Activated CD8-positive, alpha-beta memory T cell treated with anti-CD3 and anti-CD28 coated beads for 4 hours (primary cell): Measurements from ENCODE around the gene DLG2.

Experiments used
- DNase-seq, 2 donors: peaks; one replicate each; pipeline ENCODE4 v3.0.0-alpha.2; 2020; ENCODE audit warnings: low read depth in 2 of 2

The DLG2 gene

GRCh38 chr11:84663731-84664130, 963.4 kb downstream of the DLG2 start:
- DNase-seq, result no peak

GRCh38 chr11:84660257-84660977, 966.7 kb downstream of the DLG2 start:
- DNase-seq, result no peak

DNA sequence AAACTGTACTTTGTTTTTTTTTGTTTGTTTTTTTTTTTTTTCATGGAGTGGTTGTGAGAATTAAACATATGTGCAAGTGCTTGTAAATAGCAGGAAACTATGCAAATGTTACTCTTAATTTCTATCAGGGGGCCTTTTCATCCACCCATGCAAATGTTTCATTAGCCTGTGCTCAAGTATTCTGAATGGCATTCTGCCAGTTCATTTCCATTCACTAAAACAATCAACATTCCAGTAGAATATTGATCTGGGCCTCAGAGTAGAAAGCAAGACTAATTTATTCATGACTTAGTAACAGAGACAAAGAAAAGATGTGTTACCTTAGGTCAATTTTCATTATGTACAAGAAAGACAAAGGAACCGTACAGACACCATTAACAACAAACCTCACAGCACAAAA, 971.4 kb downstream of the DLG2 start:
- DNase-seq, result no peak

GRCh38 chr11:84648471-84648870, 978.7 kb downstream of the DLG2 start:
- DNase-seq, result no peak

DNA sequence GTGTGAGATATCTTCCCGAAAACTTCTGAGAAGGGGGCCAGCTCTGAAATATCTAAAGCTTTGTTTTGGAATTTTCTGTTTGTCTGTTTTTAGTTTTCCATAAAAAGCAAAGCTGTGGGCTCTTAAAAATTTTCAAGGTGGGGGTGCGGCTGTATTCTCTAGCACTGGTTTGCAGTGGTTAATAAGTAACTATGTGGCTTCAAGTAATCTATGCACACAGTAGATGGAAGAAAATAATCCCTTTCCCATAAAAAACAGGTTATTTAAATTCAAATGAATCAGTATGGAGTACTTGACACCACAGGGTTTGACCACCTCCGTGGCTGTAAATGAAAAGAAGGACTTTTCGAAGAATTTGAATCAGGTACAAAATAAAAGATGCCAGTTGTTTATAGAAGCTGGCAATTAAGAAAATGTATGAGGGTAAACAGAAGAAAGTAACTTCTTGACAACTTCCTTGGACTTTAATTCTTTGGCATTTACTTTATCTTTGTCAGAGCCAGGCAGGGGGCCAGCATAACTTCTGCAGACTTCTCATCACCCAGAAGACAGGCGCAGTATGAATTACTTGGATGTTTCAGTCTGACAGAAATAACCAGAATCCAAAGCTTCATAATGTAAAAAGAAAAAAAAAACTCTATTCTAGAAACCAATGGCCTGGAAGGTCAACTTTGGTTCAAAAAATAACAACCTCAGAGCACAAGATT, 981.0 kb downstream of the DLG2 start:
- DNase-seq, result no peak

DNA sequence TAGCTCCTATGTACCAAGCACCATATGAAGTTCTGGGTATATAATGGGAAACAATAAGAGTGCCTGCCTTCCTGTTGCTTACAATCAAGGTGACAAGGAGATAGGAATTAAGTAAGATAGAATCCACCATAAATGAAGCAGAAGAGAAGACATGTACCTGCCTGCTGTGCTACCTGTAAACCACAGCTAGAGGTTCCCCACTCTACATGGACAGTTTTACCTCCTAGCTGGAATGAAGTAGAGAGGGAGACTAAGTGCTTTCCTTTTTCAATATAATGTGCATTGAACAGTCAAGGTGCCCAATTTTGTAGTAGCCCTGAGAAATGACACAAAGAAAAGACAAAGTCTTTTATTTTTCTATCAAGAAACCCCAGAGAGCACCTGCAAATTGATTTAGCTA, 984.6 kb downstream of the DLG2 start:
- no peak for DNase-seq

DNA sequence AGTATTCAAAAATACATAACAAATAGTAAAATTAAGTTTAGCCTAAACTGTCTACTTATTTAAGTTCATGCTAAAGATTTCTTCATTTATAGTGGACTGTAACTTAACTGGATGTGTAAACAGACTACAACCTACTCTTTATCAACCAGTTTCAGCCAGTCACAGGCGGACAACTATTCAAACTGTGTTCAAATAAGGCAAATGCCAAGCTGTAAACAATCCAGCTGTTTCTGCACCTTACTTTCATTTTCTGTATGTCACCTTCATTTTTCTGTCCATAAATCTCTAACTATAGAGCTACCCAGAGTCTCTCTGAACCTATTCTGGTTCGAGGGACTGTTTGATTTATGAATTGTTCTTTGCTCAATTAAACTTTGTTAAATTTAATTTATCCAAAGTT, 992.8 kb downstream of the DLG2 start:
- no peak for DNase-seq

DNA sequence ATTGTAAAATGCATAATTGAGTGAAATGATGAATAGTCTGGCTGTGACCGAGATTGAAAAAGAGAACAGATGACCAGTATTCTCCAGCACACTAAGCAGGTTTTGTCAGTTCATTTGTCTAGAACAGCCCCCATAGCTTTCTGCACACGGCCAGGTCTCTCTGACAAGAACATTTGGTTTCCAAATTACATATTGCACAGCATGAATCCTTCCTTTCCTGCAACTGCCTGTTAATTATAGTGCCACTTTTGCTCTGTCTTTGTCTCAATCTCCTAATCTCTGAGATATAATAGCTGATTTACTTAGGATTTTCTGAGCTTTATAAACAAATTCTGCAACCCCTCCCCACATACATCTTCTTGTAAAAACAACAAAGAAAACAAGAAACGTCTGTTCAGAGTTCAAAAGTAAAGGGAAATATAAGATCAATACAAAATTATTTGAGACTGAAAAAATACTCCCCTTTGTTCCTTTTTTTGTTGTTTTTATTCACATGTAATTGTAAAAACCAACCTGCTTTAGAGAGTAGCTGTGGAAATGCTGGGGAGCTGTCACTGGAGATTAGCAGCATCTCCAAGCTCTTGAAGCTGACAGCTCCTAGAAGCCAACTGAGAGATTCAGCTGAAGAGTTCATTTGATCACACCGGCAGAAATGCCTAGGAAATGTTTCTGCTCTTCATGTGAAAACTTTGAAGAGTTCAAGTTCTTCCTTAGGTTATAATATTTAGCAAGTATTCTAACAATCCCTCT, 998.1 kb downstream of the DLG2 start:
- no peak for DNase-seq

DNA sequence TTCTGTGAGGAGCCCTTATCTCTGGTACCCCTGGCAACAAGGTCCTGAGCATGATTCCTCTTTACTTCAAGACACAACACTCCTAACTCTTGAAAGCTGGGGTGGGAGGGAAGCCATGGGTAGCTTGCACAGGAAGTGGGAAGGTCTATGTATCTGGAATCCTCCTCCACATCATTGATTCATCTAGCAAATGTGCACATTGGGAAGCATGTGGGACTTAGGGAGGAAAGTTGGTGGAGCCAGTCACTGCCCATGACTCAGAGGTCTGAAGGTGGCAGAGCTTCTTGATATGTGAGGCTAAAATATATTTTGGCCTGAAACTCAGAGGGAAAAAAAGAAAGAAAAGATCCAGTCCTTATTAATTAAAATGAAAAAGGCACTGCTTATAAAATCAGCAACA, 1000.9 kb downstream of the DLG2 start:
- no peak for DNase-seq

- DNase-seq, result no peak
These were observed 1014.5 kb downstream of the DLG2 start for GRCh38 chr11:84612645-84613044.

DNA sequence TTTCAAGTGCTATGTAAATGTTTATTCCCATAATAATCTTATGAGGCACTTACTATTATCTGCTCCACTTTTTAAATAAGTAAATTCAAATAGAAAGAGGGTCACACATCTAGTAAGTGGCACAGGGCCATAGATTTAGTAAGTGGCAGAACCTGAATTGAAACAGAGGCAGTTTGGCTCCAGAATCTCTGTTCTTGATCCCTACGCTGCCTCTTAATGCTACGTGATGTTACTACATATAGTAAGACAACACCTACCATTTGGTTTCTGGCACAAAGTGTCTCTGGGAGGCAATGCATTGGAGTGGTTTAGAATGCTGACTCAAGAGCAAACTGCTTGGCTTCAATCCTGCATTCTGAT, 1018.3 kb downstream of the DLG2 start:
- no peak for DNase-seq

DNA sequence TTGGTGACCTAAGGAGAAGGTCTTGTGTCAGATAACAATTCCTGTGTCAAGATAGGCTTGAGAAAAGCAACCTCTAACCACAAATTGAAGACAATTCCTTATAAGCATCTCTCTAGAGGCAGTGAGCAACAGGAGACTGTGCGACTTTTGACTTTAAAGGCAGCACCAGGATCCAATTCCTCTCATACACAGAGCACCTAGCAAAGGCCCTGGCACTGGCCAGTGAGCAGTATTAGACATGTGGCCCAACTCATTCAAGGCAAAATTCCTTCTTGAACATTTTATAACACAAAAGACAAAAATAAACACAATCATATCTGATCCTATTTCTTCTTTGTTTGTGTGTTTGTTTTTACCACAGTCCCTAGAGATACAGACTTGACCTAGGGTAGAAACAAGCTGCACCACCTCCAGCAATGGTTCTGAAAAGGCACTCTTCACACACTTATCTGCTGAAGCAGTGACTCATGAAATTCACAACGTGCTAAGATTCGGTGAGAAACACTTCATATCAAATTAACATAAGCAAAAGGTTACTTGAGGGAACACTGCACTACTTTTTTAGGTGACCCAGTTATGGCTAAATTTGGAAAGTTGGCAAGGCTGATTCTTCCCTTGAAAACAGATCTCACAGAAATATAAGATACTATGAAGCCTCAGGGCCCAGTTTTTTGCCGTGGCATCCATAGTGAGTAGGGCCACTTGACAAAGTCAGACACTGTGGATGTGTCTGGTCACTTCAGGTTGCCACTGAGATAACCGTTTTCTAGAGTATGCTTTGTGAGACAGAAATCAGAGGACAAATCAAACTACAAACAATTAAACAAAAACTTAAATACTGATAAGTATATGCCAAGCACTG, 1018.9 kb downstream of the DLG2 start:
- no peak for DNase-seq

- DNase-seq, result no peak
These were observed 1032.5 kb downstream of the DLG2 start for GRCh38 chr11:84594602-84595001.

GRCh38 chr11:84590106-84590505, 1037.0 kb downstream of the DLG2 start:
- no peak for DNase-seq

GRCh38 chr11:84588131-84588829, 1038.9 kb downstream of the DLG2 start:
- DNase-seq, result no peak

GRCh38 chr11:84583106-84583505, 1044.0 kb downstream of the DLG2 start:
- no peak for DNase-seq

GRCh38 chr11:84581083-84581482, 1046.1 kb downstream of the DLG2 start:
- DNase-seq, result no peak

- no peak for DNase-seq
These were observed 1046.7 kb downstream of the DLG2 start for GRCh38 chr11:84580428-84580827.

- no peak for DNase-seq
These were observed 1053.3 kb downstream of the DLG2 start for GRCh38 chr11:84573868-84574267.

- DNase-seq, result no peak
These were observed 1060.5 kb downstream of the DLG2 start for GRCh38 chr11:84566671-84567070.

GRCh38 chr11:84564867-84565184, 1062.3 kb downstream of the DLG2 start:
- no peak for DNase-seq
